GM21447 (cell line): ENCODE results near the gene LTO1.

Experiments
- ATAC-seq: cut with Tn5 transposase; IDR thresholded peaks from one replicate; pipeline ENCODE4 v1.9.1; 2021; ENCODE audit not compliant: unreplicated experiment

LTO1 gene

GRCh38 chr11:69647390-69647748, 27.8 kb downstream of the LTO1 start:
- no peak for ATAC-seq

DNA sequence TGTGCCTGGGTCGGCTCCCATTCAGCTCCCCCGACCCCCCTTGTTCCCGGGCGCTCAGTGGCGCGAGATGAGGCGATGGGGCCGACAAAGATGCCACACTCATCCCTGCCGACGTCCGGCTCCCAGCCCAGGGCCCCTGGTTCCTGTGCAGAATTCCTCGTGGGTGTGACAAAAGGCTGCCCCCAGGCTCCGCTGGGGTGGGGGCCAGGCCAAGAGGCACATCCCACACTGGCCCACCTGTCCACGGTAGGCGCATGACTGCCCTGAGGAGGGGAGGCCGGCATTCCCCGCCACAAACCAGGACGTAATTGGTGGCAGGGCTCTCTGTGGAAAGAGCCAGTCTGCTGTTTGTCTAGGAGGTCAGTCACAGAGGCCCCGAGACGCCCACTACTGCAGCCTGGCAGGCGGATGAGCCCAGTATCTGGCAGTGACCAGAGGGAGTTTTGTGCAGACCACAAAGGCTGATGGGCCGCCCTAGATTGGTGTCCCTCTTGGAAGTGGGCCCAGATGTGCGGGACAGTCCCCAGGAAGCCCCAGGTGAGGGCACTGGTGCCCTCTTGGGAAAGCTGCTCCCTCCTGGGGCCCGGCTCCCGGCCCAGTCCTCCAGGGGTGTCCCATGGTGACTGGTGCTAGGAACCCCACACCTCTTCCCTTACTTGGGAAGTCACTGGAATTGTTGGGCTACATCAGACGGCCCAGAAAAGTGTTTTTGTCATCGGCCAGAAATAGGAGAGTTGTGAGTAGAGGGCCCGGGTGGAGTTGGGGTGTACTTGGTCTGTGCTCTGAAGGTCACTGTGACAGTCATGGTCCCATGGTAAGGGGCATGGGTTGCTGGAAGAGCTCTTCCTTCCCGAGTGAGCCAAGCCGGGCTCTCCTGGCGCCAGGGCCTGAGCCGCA, 28.4 kb downstream of the LTO1 start:
- no peak for ATAC-seq

DNA sequence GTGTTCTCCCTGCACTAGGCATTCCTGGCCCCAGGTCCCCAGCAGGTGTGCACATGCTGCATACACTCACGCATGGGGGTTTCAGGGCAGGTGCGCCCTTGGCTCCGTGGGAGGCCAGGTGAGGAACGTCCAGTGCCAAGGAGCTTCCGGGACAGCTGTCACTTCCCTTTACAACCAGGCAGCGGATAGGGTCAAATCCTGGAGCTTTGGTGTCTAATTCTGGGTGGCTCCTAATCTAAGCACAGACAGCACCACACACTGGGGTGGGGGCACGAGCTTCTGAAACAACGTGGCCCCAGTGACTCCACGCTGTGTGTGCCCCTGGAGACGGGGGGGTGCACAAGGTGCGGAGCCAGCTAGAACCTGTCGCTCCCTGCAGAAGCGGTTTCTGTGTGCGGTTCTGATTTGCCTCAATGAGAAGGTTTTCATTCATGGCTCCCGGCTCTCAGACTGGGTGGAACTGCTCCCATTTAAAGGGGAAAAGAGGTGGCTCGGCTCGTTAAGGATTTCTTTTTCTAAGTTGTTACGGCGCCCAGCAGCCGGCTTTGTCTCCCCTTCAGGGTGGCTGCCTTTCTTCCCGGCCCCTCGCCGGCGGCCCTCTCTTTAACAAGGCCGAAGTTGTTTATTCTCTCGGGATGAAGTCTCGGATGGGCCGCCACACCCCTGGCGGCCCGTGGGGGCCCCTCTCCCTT, 29.2 kb downstream of the LTO1 start:
- no peak for ATAC-seq

- no peak for ATAC-seq
Measured at GRCh38 chr11:69644962-69645675, 30.0 kb downstream of the LTO1 start.

DNA sequence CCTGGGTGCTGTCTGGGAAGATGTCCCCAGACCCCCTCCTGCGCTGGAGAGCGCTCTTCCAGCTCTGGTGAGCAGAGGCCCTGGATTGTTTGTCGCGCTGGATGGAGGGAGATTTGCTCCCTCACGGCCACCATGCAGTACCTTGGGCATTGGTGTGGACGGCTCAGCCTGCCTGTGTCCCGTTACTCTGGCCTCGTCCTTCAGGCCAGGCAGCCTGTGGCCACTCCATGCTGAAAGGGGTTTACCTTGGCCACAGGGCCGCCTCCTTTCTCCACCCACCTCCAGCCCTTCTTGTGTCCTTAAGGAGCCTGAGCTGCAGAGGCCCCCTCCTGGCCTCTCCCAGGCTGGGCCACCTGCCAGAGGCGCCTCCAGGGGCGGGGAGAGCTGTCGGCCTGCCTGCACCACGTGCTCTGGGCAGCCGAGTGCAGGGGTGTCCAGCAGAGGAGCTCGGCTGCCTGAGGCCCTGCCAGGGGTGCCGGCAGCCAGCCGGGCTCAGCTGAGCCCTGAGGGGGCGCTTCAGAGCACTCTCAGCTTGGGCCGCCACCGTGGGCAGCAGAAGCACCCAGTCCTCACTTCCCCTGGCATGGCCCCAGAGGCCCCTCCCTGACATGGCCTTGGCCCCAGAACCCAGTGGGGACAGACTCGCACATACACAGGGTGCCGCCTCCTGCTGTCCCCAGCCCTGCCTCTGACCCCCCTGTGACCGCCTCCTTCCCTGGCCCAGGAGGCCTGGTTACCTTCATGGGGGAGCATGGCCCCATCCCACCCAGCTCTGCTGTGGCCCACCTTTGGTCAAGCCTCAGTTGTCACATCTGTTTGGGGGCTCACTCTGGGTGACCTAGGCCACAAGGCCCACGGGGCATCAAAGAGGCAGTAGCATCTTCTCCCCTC, 30.8 kb downstream of the LTO1 start:
- ATAC-seq, result no peak

GRCh38 chr11:69643646-69644045, 31.5 kb downstream of the LTO1 start:
- no peak for ATAC-seq

GRCh38 chr11:69642913-69643632, 32.1 kb downstream of the LTO1 start:
- ATAC-seq, result no peak

DNA sequence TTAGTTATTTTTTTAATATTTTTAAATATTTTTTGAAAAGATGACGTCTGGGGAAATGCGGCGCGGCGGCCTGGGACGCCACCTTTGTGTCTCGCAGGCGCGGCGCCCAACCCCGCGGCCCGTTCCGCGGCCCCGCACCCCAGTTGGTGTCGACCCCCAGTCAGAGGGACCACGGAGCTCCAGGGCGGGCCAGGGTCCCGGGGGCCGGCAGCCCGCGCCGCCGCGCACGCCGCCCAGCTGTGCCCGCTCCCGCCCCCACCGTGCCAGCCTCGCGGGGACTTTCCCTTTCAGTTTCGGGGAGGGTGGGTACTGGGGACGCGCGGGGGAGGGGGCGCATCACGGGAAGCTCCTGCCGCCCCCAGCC, 32.6 kb downstream of the LTO1 start:
- no peak for ATAC-seq

GRCh38 chr11:69641681-69642548, 33.2 kb downstream of the LTO1 start:
- ATAC-seq, result no peak

GRCh38 chr11:69640995-69641581, 34.1 kb downstream of the LTO1 start, which contains the start of gene CCND1:
Gene CCND1 (plus strand): TSS chr11:69641156. CDS start chr11:69641314, 158 bp downstream.
- no peak for ATAC-seq

DNA sequence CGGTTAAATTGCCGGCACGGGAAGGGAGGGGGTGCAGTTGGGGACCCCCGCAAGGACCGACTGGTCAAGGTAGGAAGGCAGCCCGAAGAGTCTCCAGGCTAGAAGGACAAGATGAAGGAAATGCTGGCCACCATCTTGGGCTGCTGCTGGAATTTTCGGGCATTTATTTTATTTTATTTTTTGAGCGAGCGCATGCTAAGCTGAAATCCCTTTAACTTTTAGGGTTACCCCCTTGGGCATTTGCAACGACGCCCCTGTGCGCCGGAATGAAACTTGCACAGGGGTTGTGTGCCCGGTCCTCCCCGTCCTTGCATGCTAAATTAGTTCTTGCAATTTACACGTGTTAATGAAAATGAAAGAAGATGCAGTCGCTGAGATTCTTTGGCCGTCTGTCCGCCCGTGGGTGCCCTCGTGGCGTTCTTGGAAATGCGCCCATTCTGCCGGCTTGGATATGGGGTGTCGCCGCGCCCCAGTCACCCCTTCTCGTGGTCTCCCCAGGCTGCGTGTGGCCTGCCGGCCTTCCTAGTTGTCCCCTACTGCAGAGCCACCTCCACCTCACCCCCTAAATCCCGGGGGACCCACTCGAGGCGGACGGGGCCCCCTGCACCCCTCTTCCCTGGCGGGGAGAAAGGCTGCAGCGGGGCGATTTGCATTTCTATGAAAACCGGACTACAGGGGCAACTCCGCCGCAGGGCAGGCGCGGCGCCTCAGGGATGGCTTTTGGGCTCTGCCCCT, 34.7 kb downstream of the LTO1 start:
- ATAC-seq, result no peak

- no peak for ATAC-seq
Measured at GRCh38 chr11:69639831-69640230, 35.3 kb downstream of the LTO1 start.

- no peak for ATAC-seq
Measured at GRCh38 chr11:69638941-69639681, 36.0 kb downstream of the LTO1 start.

DNA sequence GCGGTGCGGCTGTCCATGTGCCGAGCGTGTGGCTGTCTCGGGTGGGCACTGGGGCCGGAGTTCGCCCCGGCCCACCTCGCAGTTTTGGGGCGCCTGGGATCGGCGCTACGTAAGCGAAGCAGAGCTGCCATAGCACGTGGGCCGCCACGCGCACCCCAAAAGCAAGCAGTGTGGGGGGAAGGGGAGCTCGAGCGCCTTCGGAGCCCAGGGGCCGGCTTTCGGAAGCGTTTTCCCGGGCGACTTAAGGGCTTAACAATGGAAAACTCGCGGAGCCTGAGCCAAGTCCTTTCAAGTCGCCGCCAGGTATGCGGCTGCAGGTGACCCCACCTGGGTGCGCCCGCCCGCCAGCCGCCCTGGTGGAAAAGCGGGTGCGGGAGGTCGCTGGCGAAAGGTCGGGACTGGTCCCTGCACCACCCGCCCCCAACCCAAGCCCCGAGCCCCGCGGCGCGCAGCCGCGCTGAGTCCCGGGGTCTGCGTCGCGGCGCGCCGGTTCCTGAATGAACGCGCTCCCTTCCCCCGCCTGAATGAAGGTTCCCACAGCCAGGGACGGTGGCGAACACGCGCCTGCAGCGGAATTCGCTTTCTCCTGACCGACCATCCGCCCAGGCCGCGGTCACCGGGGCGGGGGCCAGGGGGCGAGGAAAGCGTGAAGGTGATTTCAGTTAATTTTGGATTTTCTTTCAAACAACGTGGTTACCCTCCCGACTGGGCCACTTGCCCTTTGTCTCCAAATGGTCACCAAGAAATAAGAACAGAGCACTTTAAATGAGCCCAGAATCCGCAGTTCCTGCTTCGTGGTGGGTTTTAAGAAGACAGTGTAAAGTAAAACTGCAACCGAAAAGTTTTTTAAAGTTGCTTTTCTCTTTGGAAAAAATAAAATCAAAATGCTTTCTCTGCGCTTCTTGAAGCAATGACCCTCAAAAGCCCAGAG, 36.9 kb downstream of the LTO1 start:
- no peak for ATAC-seq

GRCh38 chr11:69637198-69637940, 37.8 kb downstream of the LTO1 start:
- ATAC-seq, result no peak
